HepG2 (cell line): Measurements from ENCODE around the gene SERAC1. TPM values are rescaled to one million over a fixed set of nuclear protein-coding genes. Genes with fewer than 3 reads are reported as not detected.
"Not testable (repeated sequence)": the region's sequence is repeated elsewhere in the genome, so short reads cannot be mapped to it uniquely, and the experiment has no call there.

Experiments
- BORCS8-MEF2B ChIP-seq: sonication (generic); formaldehyde crosslinking; IDR thresholded peaks from 2 replicates; pipeline ENCODE4 v1.8.0; 2022; ENCODE audit warnings: mild to moderate bottlenecking, missing genetic modification reagents
- HIVEP1 ChIP-seq: sonication (generic); formaldehyde crosslinking; IDR thresholded peaks from 2 replicates; pipeline ENCODE4 v1.4.0; 2020; ENCODE audit warnings: mild to moderate bottlenecking, missing genetic modification reagents
- HNF4A ChIP-seq: sonication (generic); formaldehyde crosslinking; IDR thresholded peaks from 2 replicates; pipeline ENCODE4 v1.4.0; 2020; ENCODE audit warnings: missing genetic modification reagents
- MTA1 ChIP-seq: sonication (generic); formaldehyde crosslinking; IDR thresholded peaks from 2 replicates; pipeline ENCODE4 v1.4.0; 2020; ENCODE audit warnings: missing genetic modification reagents, mild to moderate bottlenecking, borderline replicate concordance
- POGZ ChIP-seq: sonication (generic); formaldehyde crosslinking; IDR thresholded peaks from 2 replicates; pipeline ENCODE4 v1.4.0; 2020; ENCODE audit warnings: mild to moderate bottlenecking, missing genetic modification reagents
- SOX5 ChIP-seq: IDR thresholded peaks from 2 replicates; pipeline ENCODE4 v1.6.1; 2016; ENCODE audit warnings: borderline replicate concordance
- TFDP1 ChIP-seq: IDR thresholded peaks from 2 replicates; pipeline ENCODE4 v1.6.1; 2016; ENCODE audit warnings: missing compliant biosample characterization, missing genetic modification reagents, borderline replicate concordance
- ZBTB40 ChIP-seq, 2 experiments: fragments of 450-650 bp in 1 of 2; sonication (generic) in 1 of 2; formaldehyde crosslinking in 1 of 2; IDR thresholded peaks; 2 replicates each; pipeline versions ENCODE4 v1.6.1 to v1.8.0; 2016 to 2022; ENCODE audit warnings: antibody characterized with exemption in 1 of 2, mild to moderate bottlenecking in 1 of 2, missing genetic modification reagents in 1 of 2
- ZFX ChIP-seq: sonication (generic); formaldehyde crosslinking; IDR thresholded peaks from 2 replicates; pipeline ENCODE4 v1.4.0; 2020; ENCODE audit warnings: mild to moderate bottlenecking, low read depth, missing genetic modification reagents, moderate library complexity
- ZHX1 ChIP-seq: sonication (generic); formaldehyde crosslinking; IDR thresholded peaks from 2 replicates; pipeline ENCODE4 v1.8.1; 2022; ENCODE audit warnings: low read depth, mild to moderate bottlenecking, missing genetic modification reagents
- ZNF160 ChIP-seq: sonication (generic); formaldehyde crosslinking; IDR thresholded peaks from 2 replicates; pipeline ENCODE4 v1.8.0; 2022; ENCODE audit warnings: mild to moderate bottlenecking, inconsistent platforms, missing genetic modification reagents
- ZNF264 ChIP-seq: sonication (generic); formaldehyde crosslinking; IDR thresholded peaks from 2 replicates; pipeline ENCODE4 v1.4.0; 2020; ENCODE audit warnings: missing genetic modification reagents
- ZNF317 ChIP-seq: sonication (generic); formaldehyde crosslinking; IDR thresholded peaks from 2 replicates; pipeline ENCODE4 v1.5.0; 2020; ENCODE audit warnings: mild to moderate bottlenecking, missing genetic modification reagents
- ZNF691 ChIP-seq: sonication (generic); formaldehyde crosslinking; IDR thresholded peaks from 2 replicates; pipeline ENCODE4 v1.4.0; 2020; ENCODE audit warnings: missing genetic modification reagents, low read depth, mild to moderate bottlenecking, borderline replicate concordance
- polyA plus RNA-seq, 8 experiments: library from polyadenylated mRNA; depleted of rRNA in 3 of 8; stranded (reverse) in 7 of 8; unstranded in 1 of 8; fragments of >200 nt; fragmentation: Illumina TruSeq in 4 of 8; extraction: Trizol in 4 of 8; gene quantifications; 2 replicates each; pipeline versions ENCODE4 v1.2.1 to v1.2.3, GENCODE V29; 2011 to 2016; ENCODE audit warnings: low read depth in 4 of 8, missing spikeins in 1 of 8, mixed read lengths in 1 of 8; ENCODE audit not compliant: insufficient read depth in 1 of 8
- total RNA-seq, 5 experiments: library from RNA; depleted of rRNA; stranded (reverse); fragments of >200 nt; fragmentation: Illumina TruSeq; extraction: Trizol; gene quantifications; 2 replicates each; pipeline ENCODE4 v1.2.3, GENCODE V29; 2016; ENCODE audit warnings: low read depth in 1 of 5

Gene SERAC1
- total and polyA plus RNA-seq, 2 of the 13 experiments (the other 11 are each of a cell fraction or from before 2014, with no cell fraction given) = 4.5 to 8.1 TPM

- TF ChIP-seq ZHX1 = peak; percentile 94
- TF ChIP-seq HIVEP1 (CRISPR knock-in tag) = peak; percentile 84; the same call in 1 of the 2 replicates
- not testable (repeated sequence) for TF ChIP-seq ZBTB40 (IDR thresholded peaks at IDR 0.05)
- peak; percentile 83 for TF ChIP-seq ZBTB40 (CRISPR knock-in tag; IDR thresholded peaks at IDR 0.05)
- TF ChIP-seq ZNF691 (CRISPR knock-in tag) = peak; percentile 24; the same call in 1 of the 2 replicates
- TF ChIP-seq ZNF317 (CRISPR knock-in tag) = peak; percentile 33; the same call in 1 of the 2 replicates
- peak; percentile 96 for TF ChIP-seq POGZ (CRISPR knock-in tag)
- peak; percentile 53; the same call in 1 of the 2 replicates for TF ChIP-seq TFDP1
- TF ChIP-seq ZNF264 (CRISPR knock-in tag) = peak; percentile 76
- peak; percentile 95 for TF ChIP-seq ZFX (CRISPR knock-in tag)
- peak; percentile 57; the same call in 1 of the 2 replicates for TF ChIP-seq ZNF160
- TF ChIP-seq HNF4A (CRISPR knock-in tag) = peak; percentile 95
- peak; percentile 93; the same call in 1 of the 2 replicates for TF ChIP-seq MTA1 (CRISPR knock-in tag)
- peak; percentile 69; the same call in 1 of the 2 replicates for TF ChIP-seq SOX5
- peak; percentile 96 for TF ChIP-seq BORCS8-MEF2B (CRISPR knock-in tag)
Measured at GRCh38 chr6:158183174-158183972, 15.3 kb upstream of the SERAC1 start (continued).
